Occipital lobe (tissue), 1 donor: ENCODE results near the gene CALM1. TPM values are rescaled to one million over a fixed set of nuclear protein-coding genes. Genes with fewer than 3 reads are reported as not detected.

ENCODE experiments used
- total RNA-seq: library from RNA; depleted of rRNA; stranded (reverse); fragments of >200 nt; gene quantifications from one replicate; pipeline ENCODE4 v1.2.3, GENCODE V29; 2014

The CALM1 gene
- total RNA-seq, 1 donor from 2014 or later = 1,332 TPM

Other genes with a start within 250 kb of the CALM1 start
- gene PSMC1, start 140.5 kb upstream of the CALM1 start, total RNA-seq = 64.1 TPM
- 20.1 TPM for gene NRDE2, start 65.1 kb upstream of the CALM1 start, total RNA-seq